A673 (cell line): ENCODE data around the gene EFNA5. TPM values are rescaled to one million over a fixed set of nuclear protein-coding genes. Genes with fewer than 3 reads are reported as not detected.

ENCODE experiments used
- BruUV-seq: library from RNA; stranded (reverse); fragments of 400-500 nt; replicated peaks from 2 replicates; lab custom pipeline; 2021; lab: Mats Ljungman, UMichigan
- CTCF ChIA-PET: fragments of 300-600 bp; sonication (Branson Sonifier 250); formaldehyde crosslinking; loops from one replicate; lab custom pipeline; 2022; ENCODE audit warnings: antibody characterized with exemption; lab: Charles Lee
- POLR2A ChIA-PET: fragments of 300-600 bp; sonication (Branson Sonifier 250); formaldehyde crosslinking; loops from one replicate; lab custom pipeline; 2022; ENCODE audit warnings: antibody characterized with exemption; ENCODE audit not compliant: low non-redundant PET; lab: Charles Lee
- DNase-seq: peaks from one replicate; pipeline ENCODE4 v3.0.0-alpha.2; 2015; ENCODE audit warnings: low spot score
- H3K27ac ChIP-seq: fragments of 200-600 bp; sonication (generic); 2 replicates; pipeline ENCODE4 v1.5.1; 2016; ENCODE audit warnings: mixed run types, low read depth, mild to moderate bottlenecking, mixed read lengths, antibody characterized with exemption, low read length; ENCODE audit not compliant: poor library complexity, severe bottlenecking
- H3K27me3 ChIP-seq: fragments of 200-600 bp; sonication (generic); replicated peaks from 2 replicates; pipeline ENCODE4 v1.6.1; 2017; ENCODE audit warnings: mixed run types, low read depth, mild to moderate bottlenecking, mixed read lengths, antibody characterized with exemption, low read length; ENCODE audit not compliant: insufficient read depth, poor library complexity
- H3K36me3 ChIP-seq: fragments of 200-600 bp; sonication (generic); 2 replicates; pipeline ENCODE4 v1.6.1; 2016; ENCODE audit warnings: mixed run types, mild to moderate bottlenecking, mixed read lengths, antibody characterized with exemption, low read length; ENCODE audit not compliant: insufficient read depth, poor library complexity, severe bottlenecking
- H3K4me1 ChIP-seq: fragments of 200-600 bp; sonication (generic); 2 replicates; pipeline ENCODE4 v1.6.1; 2017; ENCODE audit warnings: mixed run types, mild to moderate bottlenecking, mixed read lengths, antibody characterized with exemption, low read length; ENCODE audit not compliant: insufficient read depth, poor library complexity, severe bottlenecking
- H3K4me3 ChIP-seq: fragments of 200-600 bp; sonication (generic); 2 replicates; pipeline ENCODE4 v1.5.1; 2016; ENCODE audit warnings: low read depth, mixed run types, mild to moderate bottlenecking, mixed read lengths, low read length; ENCODE audit not compliant: poor library complexity, severe bottlenecking
- H3K9me3 ChIP-seq: fragments of 200-600 bp; sonication (generic); 2 replicates; pipeline ENCODE4 v1.6.1; 2016; ENCODE audit warnings: mixed run types, low read depth, mild to moderate bottlenecking, mixed read lengths, antibody characterized with exemption, low read length; ENCODE audit not compliant: poor library complexity, severe bottlenecking
- EZH2 ChIP-seq: fragments of 200-600 bp; sonication (generic); IDR thresholded peaks from 2 replicates; pipeline ENCODE4 v1.6.1; 2017; ENCODE audit warnings: borderline replicate concordance, low read depth, mild to moderate bottlenecking, mixed read lengths, antibody characterized with exemption, low read length; ENCODE audit not compliant: poor library complexity, severe bottlenecking
- intact Hi-C: fragments of 100-400 bp; cut with micrococcal nuclease; formaldehyde crosslinking; loops from one replicate; pipeline ENCODE4 v1.10.0; 2022; ENCODE audit not compliant: unreplicated experiment
- total RNA-seq: library from RNA; stranded (reverse); gene quantifications from 2 replicates; pipeline ENCODE4 v1.2.3, GENCODE V29; 2021
- TF ChIP-seq, protein P1 (sequence below): fragments of 300-800, 200-600 bp; sonication (generic); conservative IDR thresholded peaks from 2 replicates; pipeline ENCODE4 v1.5.1; 2017; ENCODE audit warnings: low read depth, mild to moderate bottlenecking, antibody characterized with exemption, low read length, moderate library complexity, mixed read lengths

Gene EFNA5
- total RNA-seq, 1 experiment from 2014 or later: 16.7 TPM

DNA sequence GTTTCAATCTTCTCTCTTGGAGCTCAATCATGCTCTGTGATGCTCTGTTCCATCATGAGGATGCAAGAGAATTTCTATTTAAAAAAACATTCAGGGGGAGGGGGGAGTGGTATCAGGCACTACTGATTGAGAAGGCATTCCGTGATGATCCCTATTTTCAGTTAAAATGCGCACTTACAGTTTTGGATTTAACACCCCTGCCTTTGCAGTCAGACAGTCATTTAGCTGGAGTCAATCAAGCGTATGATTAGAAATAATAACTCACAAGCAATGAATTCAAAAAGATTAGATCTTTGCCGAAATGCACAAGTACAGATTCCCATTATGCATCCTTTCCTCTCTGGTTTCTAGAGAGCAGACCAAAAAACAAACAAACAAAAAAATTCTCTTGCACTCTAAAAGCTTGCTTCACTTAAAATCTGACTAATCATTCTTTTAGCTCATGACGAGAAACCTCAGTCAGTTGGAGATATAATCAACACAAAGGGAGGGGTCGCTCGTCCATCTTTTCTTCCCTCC is 55.4 kb downstream of the EFNA5 start:
- no TSS peak for BruUV-seq
- CTCF ChIA-PET: interaction anchor here (0.6 kb wide), 1 partner anchor 195 kb away, joined by 5 read pairs; no protein-coding TSS in a partner anchor
- POLR2A ChIA-PET: no interaction called here
- TF ChIP-seq, protein P1, sequence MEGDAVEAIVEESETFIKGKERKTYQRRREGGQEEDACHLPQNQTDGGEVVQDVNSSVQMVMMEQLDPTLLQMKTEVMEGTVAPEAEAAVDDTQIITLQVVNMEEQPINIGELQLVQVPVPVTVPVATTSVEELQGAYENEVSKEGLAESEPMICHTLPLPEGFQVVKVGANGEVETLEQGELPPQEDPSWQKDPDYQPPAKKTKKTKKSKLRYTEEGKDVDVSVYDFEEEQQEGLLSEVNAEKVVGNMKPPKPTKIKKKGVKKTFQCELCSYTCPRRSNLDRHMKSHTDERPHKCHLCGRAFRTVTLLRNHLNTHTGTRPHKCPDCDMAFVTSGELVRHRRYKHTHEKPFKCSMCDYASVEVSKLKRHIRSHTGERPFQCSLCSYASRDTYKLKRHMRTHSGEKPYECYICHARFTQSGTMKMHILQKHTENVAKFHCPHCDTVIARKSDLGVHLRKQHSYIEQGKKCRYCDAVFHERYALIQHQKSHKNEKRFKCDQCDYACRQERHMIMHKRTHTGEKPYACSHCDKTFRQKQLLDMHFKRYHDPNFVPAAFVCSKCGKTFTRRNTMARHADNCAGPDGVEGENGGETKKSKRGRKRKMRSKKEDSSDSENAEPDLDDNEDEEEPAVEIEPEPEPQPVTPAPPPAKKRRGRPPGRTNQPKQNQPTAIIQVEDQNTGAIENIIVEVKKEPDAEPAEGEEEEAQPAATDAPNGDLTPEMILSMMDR: no peak
- TF ChIP-seq EZH2: no peak
- H3K36me3 ChIP-seq: no peaks in the 10 kb centered on the region
- H3K4me3 ChIP-seq: no peak overlapping the region
- no peaks in the 10 kb centered on the region for H3K27me3 ChIP-seq
- H3K27ac ChIP-seq: no peak overlapping the region
- intact Hi-C loops: no loop called here
- H3K4me1 ChIP-seq: peaks cover 4% of the 10 kb centered on the region
- no peak for DNase-seq
- H3K9me3 ChIP-seq: no peaks in the 10 kb centered on the region

DNA sequence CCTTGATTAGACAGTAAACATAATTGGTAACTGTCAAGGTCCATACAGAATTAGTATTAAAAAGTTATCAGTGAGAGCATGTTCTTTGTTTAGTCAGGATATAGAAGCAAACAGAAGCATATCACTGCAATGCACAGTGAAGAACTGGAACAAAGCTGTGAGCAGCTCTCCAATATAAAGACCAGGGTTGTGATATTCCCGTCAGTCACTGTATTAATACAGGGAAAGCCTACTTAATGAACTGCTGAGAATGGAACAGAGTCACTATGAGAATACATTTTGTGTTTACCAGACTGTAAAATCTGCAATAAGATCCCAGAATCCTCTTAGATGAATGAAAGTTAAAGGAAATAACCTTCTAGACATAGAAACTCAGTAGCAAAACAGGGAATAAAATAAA is 58.2 kb downstream of the EFNA5 start:
- CTCF ChIA-PET: no interaction called here
- no peak overlapping the region for H3K4me3 ChIP-seq
- no peak for TF ChIP-seq EZH2
- TF ChIP-seq, protein P1: no peak
- no peaks in the 10 kb centered on the region for H3K27me3 ChIP-seq
- H3K4me1 ChIP-seq: no peaks in the 10 kb centered on the region
- no peak overlapping the region for H3K27ac ChIP-seq
- DNase-seq: no peak
- intact Hi-C loops: no loop called here
- H3K9me3 ChIP-seq: no peaks in the 10 kb centered on the region
- POLR2A ChIA-PET: no interaction called here
- BruUV-seq: no TSS peak
- no peaks in the 10 kb centered on the region for H3K36me3 ChIP-seq

DNA sequence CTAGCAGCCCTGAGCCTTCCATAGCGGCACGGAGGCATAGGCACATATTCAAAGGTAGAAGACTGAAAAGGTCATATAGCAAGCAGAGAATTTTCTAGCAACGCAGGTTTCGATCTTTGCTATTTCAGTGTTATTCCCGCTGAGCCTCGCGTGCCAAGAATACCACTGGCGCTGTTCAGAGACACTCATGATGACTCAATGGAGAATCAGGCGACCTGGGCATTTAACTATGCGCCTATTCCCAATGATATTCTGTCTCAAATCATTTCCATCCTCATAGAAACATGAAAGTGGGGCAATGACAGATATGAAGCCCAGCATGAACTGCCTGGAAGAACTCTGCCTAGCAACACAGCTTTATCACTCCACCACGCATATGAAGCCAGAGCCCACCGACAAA is 59.9 kb downstream of the EFNA5 start:
- Histone ChIP-seq H3K4me1 (no peaks in the 10 kb centered on the region), H3K9me3 (no peaks in the 10 kb centered on the region), H3K36me3 (no peaks in the 10 kb centered on the region), H3K4me3 (no peak overlapping the region), H3K27me3 (no peaks in the 10 kb centered on the region), H3K27ac (no peak overlapping the region)
- CTCF ChIA-PET: no interaction called here
- intact Hi-C loops: no loop called here
- POLR2A ChIA-PET: no interaction called here
- BruUV-seq: no TSS peak
- no peak for DNase-seq
- TF ChIP-seq, protein P1: no peak
- no peak for TF ChIP-seq EZH2
